ENCODE results near the gene PSD4.

Gene PSD4

DNA sequence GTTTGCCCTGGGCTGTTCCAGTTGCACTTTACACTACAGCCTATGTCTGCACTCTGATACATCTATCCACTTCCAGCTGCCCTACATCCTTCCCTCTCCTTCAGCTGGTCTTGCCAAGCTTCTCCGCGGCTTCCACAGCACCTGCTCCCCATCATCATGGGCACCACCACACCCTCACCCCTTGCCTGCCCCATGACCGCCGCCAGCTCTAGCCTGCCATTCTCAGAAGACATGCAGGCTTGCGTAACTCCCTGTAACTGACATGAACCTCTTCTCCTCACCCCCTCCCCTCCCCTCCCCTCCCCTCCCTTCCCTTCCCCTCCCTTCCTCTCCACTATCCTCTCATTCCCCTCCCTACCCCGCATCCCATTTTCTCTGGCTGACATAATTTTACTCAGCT is 59.0 kb downstream of the PSD4 start:
- TF ChIP-seq POLR2AphosphoS5 (IDR thresholded peaks at IDR 0.05; ENCODE audit: low read depth, low read length) (no peak), SIN3A (IDR thresholded peaks at IDR 0.05; ENCODE audit: borderline replicate concordance, insufficient read depth, low read length) (no peak), TAF1 (IDR thresholded peaks at IDR 0.05; ENCODE audit: borderline replicate concordance, insufficient read depth, low read length) (no peak), FOXP2 (optimal IDR thresholded peaks at IDR 0.05; ENCODE audit: borderline replicate concordance, extremely low read depth, extremely low read length, insufficient read depth) (no peak)
- TF ChIP-seq, protein P1, sequence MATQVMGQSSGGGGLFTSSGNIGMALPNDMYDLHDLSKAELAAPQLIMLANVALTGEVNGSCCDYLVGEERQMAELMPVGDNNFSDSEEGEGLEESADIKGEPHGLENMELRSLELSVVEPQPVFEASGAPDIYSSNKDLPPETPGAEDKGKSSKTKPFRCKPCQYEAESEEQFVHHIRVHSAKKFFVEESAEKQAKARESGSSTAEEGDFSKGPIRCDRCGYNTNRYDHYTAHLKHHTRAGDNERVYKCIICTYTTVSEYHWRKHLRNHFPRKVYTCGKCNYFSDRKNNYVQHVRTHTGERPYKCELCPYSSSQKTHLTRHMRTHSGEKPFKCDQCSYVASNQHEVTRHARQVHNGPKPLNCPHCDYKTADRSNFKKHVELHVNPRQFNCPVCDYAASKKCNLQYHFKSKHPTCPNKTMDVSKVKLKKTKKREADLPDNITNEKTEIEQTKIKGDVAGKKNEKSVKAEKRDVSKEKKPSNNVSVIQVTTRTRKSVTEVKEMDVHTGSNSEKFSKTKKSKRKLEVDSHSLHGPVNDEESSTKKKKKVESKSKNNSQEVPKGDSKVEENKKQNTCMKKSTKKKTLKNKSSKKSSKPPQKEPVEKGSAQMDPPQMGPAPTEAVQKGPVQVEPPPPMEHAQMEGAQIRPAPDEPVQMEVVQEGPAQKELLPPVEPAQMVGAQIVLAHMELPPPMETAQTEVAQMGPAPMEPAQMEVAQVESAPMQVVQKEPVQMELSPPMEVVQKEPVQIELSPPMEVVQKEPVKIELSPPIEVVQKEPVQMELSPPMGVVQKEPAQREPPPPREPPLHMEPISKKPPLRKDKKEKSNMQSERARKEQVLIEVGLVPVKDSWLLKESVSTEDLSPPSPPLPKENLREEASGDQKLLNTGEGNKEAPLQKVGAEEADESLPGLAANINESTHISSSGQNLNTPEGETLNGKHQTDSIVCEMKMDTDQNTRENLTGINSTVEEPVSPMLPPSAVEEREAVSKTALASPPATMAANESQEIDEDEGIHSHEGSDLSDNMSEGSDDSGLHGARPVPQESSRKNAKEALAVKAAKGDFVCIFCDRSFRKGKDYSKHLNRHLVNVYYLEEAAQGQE (IDR thresholded peaks at IDR 0.05; ENCODE audit: insufficient read depth in 1 of 2, low read depth in 2 of 2, low read length in 2 of 2) = no peak

DNA sequence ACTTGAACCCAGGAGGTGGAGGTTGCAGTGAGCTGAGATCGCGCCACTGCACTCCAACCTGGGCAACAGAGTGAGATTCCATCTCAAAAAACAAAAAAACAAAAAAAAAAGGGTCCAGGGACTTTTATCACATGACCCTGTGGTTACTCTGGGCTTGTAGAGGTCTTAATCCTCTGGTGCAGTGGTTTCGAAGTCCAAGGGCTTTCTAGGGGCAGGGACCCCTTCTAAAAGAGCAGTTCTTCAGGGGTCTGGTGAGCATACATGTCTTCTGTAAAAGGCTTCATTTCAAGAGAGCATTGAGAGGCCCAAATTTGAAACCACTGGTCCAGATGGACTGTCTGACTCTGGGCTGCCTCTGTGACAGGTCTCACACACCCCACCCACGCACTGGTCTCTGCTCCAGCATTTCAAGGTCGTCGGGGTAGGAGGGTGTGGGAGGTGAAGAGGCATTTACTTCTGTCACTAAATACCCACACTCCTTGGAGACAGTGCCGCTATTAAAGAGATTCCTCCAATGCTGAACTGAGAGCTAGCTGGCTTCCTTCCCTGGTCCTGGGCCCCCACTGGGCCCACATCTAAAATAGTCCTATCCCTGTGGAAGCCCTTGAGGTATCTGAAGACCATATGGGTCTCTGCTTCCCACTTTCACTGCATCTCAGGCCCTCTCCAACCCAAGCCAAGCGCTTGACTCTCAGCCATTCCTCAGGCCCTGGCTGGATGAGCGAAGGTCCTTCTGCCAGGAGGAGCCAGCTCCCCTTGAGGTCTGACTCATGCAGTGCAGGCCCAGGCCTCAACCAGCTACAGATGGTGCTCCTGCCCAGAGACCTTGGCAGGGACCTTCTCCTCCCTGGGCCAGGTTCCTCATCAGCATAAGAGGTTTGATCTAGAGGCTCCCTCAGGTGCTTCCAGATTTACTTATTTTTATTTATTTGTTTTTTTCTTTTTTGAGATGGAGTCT is 60.1 kb downstream of the PSD4 start:
- TF ChIP-seq TAF1 (IDR thresholded peaks at IDR 0.05; ENCODE audit: borderline replicate concordance, insufficient read depth, low read length) (no peak), SIN3A (IDR thresholded peaks at IDR 0.05; ENCODE audit: borderline replicate concordance, insufficient read depth, low read length) (no peak), FOXP2 (optimal IDR thresholded peaks at IDR 0.05; ENCODE audit: borderline replicate concordance, extremely low read depth, extremely low read length, insufficient read depth) (no peak)
- TF ChIP-seq, protein P1 (IDR thresholded peaks at IDR 0.05; ENCODE audit: insufficient read depth in 1 of 2, low read depth in 2 of 2, low read length in 2 of 2) = no peak

DNA sequence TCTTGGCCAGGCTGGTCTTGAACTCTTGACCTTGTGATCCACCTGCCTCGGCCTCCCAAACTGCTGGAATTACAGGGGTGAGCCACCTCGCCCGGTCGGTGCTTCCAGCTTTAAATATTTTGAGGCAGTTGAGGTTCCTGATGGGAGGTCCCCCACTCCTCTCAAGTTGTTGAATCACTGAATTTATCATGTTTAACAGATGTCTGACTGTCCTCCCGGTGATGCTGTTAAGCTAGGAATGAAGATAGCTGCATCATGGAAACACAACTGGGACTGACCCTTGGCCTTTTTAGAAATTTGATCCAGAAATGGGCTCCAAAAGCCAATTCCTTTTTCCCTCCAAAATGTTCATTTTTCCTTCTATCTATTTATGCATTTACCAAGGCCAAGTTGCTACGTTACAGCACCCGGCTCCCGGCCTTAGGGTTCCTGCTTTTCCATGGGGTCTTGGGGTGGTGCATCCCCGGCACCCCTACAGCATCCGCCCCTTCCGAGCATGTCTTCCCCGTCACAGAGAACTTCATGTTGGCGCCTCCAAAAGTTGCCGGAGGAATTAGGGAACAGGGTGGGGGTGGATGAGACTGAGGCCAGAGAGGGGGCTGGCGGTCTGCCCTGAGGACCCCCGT is 61.1 kb downstream of the PSD4 start:
- TF ChIP-seq SIN3A (IDR thresholded peaks at IDR 0.05; ENCODE audit: borderline replicate concordance, insufficient read depth, low read length) = no peak
- TF ChIP-seq TAF1 (IDR thresholded peaks at IDR 0.05; ENCODE audit: borderline replicate concordance, insufficient read depth, low read length) = no peak
- no peak for TF ChIP-seq POLR2AphosphoS5 (IDR thresholded peaks at IDR 0.05; ENCODE audit: low read depth, low read length)
- no peak for TF ChIP-seq FOXP2 (optimal IDR thresholded peaks at IDR 0.05; ENCODE audit: borderline replicate concordance, extremely low read depth, extremely low read length, insufficient read depth)
- TF ChIP-seq, protein P1 (IDR thresholded peaks at IDR 0.05; ENCODE audit: insufficient read depth in 1 of 2, low read depth in 2 of 2, low read length in 2 of 2) = no peak

DNA sequence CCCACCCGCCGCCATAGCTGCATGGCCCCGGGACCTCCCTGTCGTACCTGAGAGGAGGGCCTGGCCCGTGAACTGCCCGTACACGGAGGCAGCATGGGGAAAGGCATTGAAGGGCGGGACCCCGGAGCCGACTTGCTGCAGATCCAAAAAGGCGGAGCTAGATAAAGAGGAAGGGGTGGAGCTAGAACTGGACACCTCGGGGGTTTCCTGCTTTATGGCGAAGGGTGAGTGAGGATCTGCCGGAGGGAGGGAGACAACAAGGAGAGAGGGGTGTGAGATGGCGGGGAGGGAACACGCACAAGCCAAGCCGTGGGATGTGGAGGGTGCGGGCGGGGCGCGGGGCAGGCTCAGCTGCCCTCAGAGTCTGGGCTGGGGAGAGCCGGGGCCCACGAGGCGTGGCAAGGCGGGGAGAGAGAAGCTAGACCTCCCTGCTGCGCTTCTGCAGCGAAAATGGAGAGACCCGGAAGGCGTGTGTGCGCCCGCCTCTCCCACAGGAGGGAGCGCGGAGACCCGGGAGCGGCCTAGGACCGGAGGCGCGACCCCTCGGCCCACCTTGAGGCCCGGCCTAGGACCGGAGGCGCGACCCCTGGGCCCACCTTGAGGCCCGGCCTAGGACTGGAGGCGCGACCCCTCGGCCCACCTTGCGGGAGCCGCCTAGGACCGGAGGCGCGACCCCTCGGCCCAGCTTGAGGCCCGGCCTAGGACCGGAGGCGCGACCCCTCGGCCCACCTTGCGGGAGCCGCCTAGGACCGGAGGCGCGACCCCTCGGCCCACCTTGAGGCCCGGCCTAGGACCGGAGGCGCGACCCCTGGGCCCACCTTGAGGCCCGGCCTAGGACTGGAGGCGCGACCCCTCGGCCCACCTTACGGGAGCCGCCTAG is 61.8 kb downstream of the PSD4 start:
- TF ChIP-seq POLR2AphosphoS5 (IDR thresholded peaks at IDR 0.05; ENCODE audit: low read depth, low read length) (peak; percentile 58; the same call in 1 of the 2 replicates), TAF1 (IDR thresholded peaks at IDR 0.05; ENCODE audit: borderline replicate concordance, insufficient read depth, low read length) (0 out of 2 replicates have a peak, but pooled peaks have one; percentile 25)
